IMR-90 (cell line): ENCODE results near the gene ATP6V0A4.

ENCODE experiments used
- CEBPB ChIP-seq: IDR thresholded peaks from 2 replicates; pipeline ENCODE4 v1.6.1; 2012; ENCODE audit warnings: low read depth, low read length, improper control_type of control experiment
- CHD1 ChIP-seq: IDR thresholded peaks from 2 replicates; pipeline ENCODE4 v1.6.1; 2012; ENCODE audit warnings: low read depth, low read length, improper control_type of control experiment
- FOS ChIP-seq: fragments of 150-350 bp; IDR thresholded peaks from 2 replicates; pipeline ENCODE4 v1.6.1; 2016; ENCODE audit warnings: low read depth, low read length
- MAFK ChIP-seq: IDR thresholded peaks from 2 replicates; pipeline ENCODE4 v1.6.1; 2012; ENCODE audit warnings: low read depth, low read length, improper control_type of control experiment
- MXI1 ChIP-seq: IDR thresholded peaks from 2 replicates; pipeline ENCODE4 v1.6.1; 2012; ENCODE audit warnings: low read depth, mild to moderate bottlenecking, low read length, moderate library complexity, borderline replicate concordance
- NFE2L2 ChIP-seq: fragments of 150-350 bp; IDR thresholded peaks from 2 replicates; pipeline ENCODE4 v1.6.1; 2016; ENCODE audit warnings: low read depth, mild to moderate bottlenecking, low read length
- POLR2A ChIP-seq: IDR thresholded peaks from 2 replicates; pipeline ENCODE4 v1.6.1; 2012; ENCODE audit warnings: mild to moderate bottlenecking, low read depth, low read length
- RAD21 ChIP-seq: IDR thresholded peaks from 2 replicates; pipeline ENCODE4 v1.6.1; 2012; ENCODE audit warnings: low read length, improper control_type of control experiment
- RCOR1 ChIP-seq: IDR thresholded peaks from 2 replicates; pipeline ENCODE4 v1.6.1; 2012; ENCODE audit warnings: mild to moderate bottlenecking, low read length, improper control_type of control experiment; ENCODE audit not compliant: insufficient replicate concordance
- RFX5 ChIP-seq: IDR thresholded peaks from 2 replicates; pipeline ENCODE4 v1.8.0; 2012; ENCODE audit warnings: low read depth, mild to moderate bottlenecking, low read length, moderate library complexity
- SMC3 ChIP-seq: fragments of 150-350 bp; IDR thresholded peaks from 2 replicates; pipeline ENCODE4 v1.6.1; 2016; ENCODE audit warnings: low read depth, mild to moderate bottlenecking, antibody characterized with exemption, low read length, moderate library complexity
- TF ChIP-seq, protein P1 (sequence below): conservative IDR thresholded peaks from 2 replicates; pipeline ENCODE4 v1.5.1; 2012; ENCODE audit warnings: mild to moderate bottlenecking, low read depth, low read length, improper control_type of control experiment

GRCh38 chr7:138768241-138768640, 29.8 kb downstream of the ATP6V0A4 start:
- TF ChIP-seq, protein P1, sequence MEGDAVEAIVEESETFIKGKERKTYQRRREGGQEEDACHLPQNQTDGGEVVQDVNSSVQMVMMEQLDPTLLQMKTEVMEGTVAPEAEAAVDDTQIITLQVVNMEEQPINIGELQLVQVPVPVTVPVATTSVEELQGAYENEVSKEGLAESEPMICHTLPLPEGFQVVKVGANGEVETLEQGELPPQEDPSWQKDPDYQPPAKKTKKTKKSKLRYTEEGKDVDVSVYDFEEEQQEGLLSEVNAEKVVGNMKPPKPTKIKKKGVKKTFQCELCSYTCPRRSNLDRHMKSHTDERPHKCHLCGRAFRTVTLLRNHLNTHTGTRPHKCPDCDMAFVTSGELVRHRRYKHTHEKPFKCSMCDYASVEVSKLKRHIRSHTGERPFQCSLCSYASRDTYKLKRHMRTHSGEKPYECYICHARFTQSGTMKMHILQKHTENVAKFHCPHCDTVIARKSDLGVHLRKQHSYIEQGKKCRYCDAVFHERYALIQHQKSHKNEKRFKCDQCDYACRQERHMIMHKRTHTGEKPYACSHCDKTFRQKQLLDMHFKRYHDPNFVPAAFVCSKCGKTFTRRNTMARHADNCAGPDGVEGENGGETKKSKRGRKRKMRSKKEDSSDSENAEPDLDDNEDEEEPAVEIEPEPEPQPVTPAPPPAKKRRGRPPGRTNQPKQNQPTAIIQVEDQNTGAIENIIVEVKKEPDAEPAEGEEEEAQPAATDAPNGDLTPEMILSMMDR = no peak
- TF ChIP-seq RAD21 = no peak
- no peak for TF ChIP-seq POLR2A
- TF ChIP-seq RFX5 = no peak
- no peak for TF ChIP-seq FOS
- no peak for TF ChIP-seq SMC3
- no peak for TF ChIP-seq RCOR1
- no peak for TF ChIP-seq MAFK
- TF ChIP-seq NFE2L2 = no peak
- TF ChIP-seq CHD1 = no peak
- no peak for TF ChIP-seq CEBPB
- no peak for TF ChIP-seq MXI1
